Mesenteric fat pad (tissue), 1 donor: Measurements from ENCODE around the gene THAP3. TPM values are rescaled to one million over a fixed set of nuclear protein-coding genes. Genes with fewer than 3 reads are reported as not detected.

ENCODE experiments used
- DNase-seq: peaks from one replicate; pipeline ENCODE4 v3.0.0-alpha.2; 2020; ENCODE audit warnings: low spot score
- long read RNA-seq: library from polyadenylated mRNA; unstranded; transcript quantifications from one replicate; pipeline ENCODE4 v2.0.0, GENCODE V29; 2020
- total RNA-seq: library from RNA; stranded (reverse); fragmentation: NEBNext Ultra II Directional; extraction: Animal tissue kit (Norgen Biotek cat#: 25700); gene quantifications from one replicate; pipeline ENCODE4 v1.2.1, GENCODE V29; 2021
- donor health status: DM: yes; HTN: yes; CAD: no.

THAP3 gene
- 13.3 TPM for total RNA-seq
- long read RNA-seq, transcript THAP3-201 (6 exons, 1,366 nt) = major isoform, 8 of 54 reads
- long read RNA-seq, partial matches to known transcripts = 31 of 54 reads
- long read RNA-seq, other reads (novel, unspliced or antisense) = 7 of 54 reads

GRCh38 chr1:6624710-6625583 is at the start of gene THAP3:
Gene THAP3, plus strand, starts transcription at chr1:6624868. Its CDS starts 351 bp downstream, at chr1:6625219.
- peak; percentile 96 for DNase-seq

GRCh38 chr1:6577831-6578525 is 46.7 kb upstream of the THAP3 start:
- no peak for DNase-seq

GRCh38 chr1:6578624-6579373 is 45.9 kb upstream of the THAP3 start:
- no peak for DNase-seq

GRCh38 chr1:6579374-6580118 is 45.1 kb upstream of the THAP3 start, which contains the start of gene ZBTB48:
Gene ZBTB48, plus strand, starts transcription at chr1:6579994. Its CDS starts 616 bp downstream, at chr1:6580610.
- DNase-seq = peak; percentile 100

GRCh38 chr1:6580119-6580592 is 44.5 kb upstream of the THAP3 start:
- DNase-seq = no peak

GRCh38 chr1:6580593-6581409 is 43.9 kb upstream of the THAP3 start:
- no peak for DNase-seq

GRCh38 chr1:6581561-6582305 is 42.9 kb upstream of the THAP3 start:
- DNase-seq = no peak

GRCh38 chr1:6582370-6582769 is 42.3 kb upstream of the THAP3 start:
- no peak for DNase-seq

- no peak for DNase-seq
Measured at GRCh38 chr1:6584126-6585080, 40.3 kb upstream of the THAP3 start.

- no peak for DNase-seq
Measured at GRCh38 chr1:6585081-6585722, 39.5 kb upstream of the THAP3 start.

- no peak for DNase-seq
Measured at GRCh38 chr1:6585841-6586240, 38.8 kb upstream of the THAP3 start.

- no peak for DNase-seq
Measured at GRCh38 chr1:6586404-6586816, 38.3 kb upstream of the THAP3 start.

- no peak for DNase-seq
Measured at GRCh38 chr1:6587261-6588005, 37.2 kb upstream of the THAP3 start.

- DNase-seq = no peak
Measured at GRCh38 chr1:6588128-6588892, 36.4 kb upstream of the THAP3 start.

GRCh38 chr1:6588893-6589520 is 35.7 kb upstream of the THAP3 start:
- no peak for DNase-seq
